C4-2B (cell line): ENCODE results near the gene RFWD3.

Experiments used
- H3K27ac ChIP-seq: fragments of 450-650 bp; 2 replicates; pipeline ENCODE4 v1.5.1; 2017
- CTCF ChIP-seq: fragments of 450-650 bp; conservative IDR thresholded peaks from 2 replicates; pipeline ENCODE4 v1.5.1; 2017; ENCODE audit warnings: mild to moderate bottlenecking
- ZFX ChIP-seq: fragments of 450-650 bp; IDR thresholded peaks from 2 replicates; pipeline ENCODE4 v1.6.1; 2017

Gene RFWD3

GRCh38 chr16:74666425-74667254 lies at the start of gene RFWD3:
Gene RFWD3, minus strand, starts transcription at chr16:74666877. Its CDS starts 5,428 bp downstream, at chr16:74661449.
- TF ChIP-seq CTCF = no peak
- peak; percentile 79 for TF ChIP-seq ZFX
- peak within 1 kb of the TSS; percentile 90 for H3K27ac ChIP-seq

- TF ChIP-seq ZFX (no peak), CTCF (no peak)
- no peak overlapping the region for H3K27ac ChIP-seq
Measured at GRCh38 chr16:74716355-74716754, 49.7 kb upstream of the RFWD3 start.

- TF ChIP-seq ZFX (no peak), CTCF (no peak)
Measured at GRCh38 chr16:74713876-74714275, 47.2 kb upstream of the RFWD3 start.

GRCh38 chr16:74713325-74713724 lies 46.6 kb upstream of the RFWD3 start:
- no peak overlapping the region for H3K27ac ChIP-seq
- TF ChIP-seq CTCF (no peak), ZFX (no peak)

More at GRCh38 chr16:74713876-74714275, 47.2 kb upstream of the RFWD3 start:
- no peak overlapping the region for H3K27ac ChIP-seq

- no peak overlapping the region for H3K27ac ChIP-seq
- no peak for TF ChIP-seq CTCF
- no peak for TF ChIP-seq ZFX
Measured at GRCh38 chr16:74711938-74712337, 45.3 kb upstream of the RFWD3 start.

- TF ChIP-seq CTCF = no peak
- no peak for TF ChIP-seq ZFX
Measured at GRCh38 chr16:74710401-74710800, 43.7 kb upstream of the RFWD3 start.

GRCh38 chr16:74709441-74709877 lies 42.8 kb upstream of the RFWD3 start:
- TF ChIP-seq CTCF = peak; percentile 98
- no peak for TF ChIP-seq ZFX
- no peak overlapping the region for H3K27ac ChIP-seq

More at GRCh38 chr16:74710401-74710800, 43.7 kb upstream of the RFWD3 start:
- no peak overlapping the region for H3K27ac ChIP-seq
